Dedifferentiated amniotic fluid mesenchymal stem cell (primary cell): ENCODE results near the gene PCDHGB2.
"Not testable (repeated sequence)": the region's sequence is repeated elsewhere in the genome, so short reads cannot be mapped to it uniquely, and the experiment has no call there.

Experiments
- DNase-seq: peaks from one replicate; pipeline ENCODE4 v3.0.0-alpha.2; 2016; ENCODE audit errors: extremely low spot score

Gene PCDHGB2

DNA sequence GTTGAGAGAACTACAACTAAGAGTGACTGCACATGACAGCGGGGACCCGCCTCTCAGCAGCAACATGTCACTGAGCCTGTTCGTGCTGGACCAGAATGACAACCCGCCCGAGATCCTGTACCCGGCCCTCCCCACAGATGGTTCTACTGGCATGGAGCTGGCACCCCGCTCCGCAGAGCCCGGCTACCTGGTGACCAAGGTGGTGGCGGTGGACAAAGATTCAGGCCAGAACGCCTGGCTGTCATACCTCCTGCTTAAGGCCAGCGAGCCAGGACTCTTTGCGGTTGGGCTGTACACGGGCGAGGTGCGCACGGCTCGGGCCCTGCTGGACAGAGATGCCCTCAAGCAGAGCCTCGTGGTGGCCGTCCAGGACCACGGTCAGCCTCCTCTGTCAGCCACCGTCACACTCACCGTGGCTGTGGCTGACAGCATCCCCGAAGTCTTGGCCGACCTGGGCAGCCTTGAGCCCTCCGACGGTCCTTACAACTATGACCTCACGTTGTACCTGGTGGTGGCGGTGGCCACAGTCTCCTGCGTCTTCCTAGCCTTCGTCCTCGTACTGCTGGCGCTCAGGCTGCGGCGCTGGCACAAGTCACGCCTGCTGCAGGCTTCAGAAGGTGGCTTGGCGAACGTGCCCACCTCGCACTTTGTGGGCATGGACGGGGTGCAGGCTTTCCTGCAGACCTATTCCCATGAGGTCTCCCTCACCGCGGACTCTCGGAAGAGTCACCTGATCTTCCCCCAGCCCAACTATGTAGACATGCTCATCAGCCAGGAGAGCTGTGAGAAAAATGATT is 24.9 kb downstream of the PCDHGB2 start:
- no peak for DNase-seq

DNA sequence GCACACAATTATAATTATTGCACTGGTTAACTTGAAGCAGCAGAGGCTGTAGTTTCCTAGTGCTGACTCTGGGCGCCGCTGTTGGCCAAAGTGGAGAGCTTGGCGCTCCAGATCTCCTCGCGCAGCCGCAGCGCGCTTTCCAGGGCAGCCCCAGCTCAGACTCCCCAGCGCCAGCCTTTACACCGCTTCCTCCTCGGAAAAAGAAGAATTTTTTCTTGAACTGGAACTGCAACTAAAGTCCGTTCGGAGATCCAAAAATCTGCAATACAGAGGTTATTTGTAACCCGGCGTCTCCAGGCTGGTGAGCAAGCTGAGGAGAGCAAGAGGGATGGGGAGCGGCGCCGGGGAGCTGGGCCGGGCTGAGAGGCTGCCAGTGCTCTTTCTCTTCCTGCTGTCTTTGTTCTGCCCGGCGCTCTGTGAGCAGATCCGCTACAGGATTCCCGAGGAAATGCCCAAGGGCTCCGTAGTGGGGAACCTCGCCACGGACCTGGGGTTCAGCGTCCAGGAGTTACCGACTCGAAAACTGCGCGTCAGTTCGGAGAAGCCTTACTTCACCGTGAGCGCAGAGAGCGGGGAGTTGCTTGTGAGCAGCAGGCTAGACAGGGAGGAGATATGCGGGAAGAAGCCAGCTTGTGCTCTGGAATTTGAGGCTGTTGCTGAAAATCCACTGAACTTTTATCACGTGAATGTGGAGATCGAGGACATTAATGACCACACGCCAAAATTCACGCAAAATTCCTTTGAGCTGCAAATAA is 27.9 kb downstream of the PCDHGB2 start, which contains the start of gene PCDHGB4:
PCDHGB4 (plus strand) TSS at position 142 of the 755 bp plus-strand sequence; CDS start at position 329, 187 bp downstream.
- DNase-seq, result not testable (repeated sequence)

- DNase-seq, result no peak
Observed at GRCh38 chr5:141388661-141389060, 28.9 kb downstream of the PCDHGB2 start.

GRCh38 chr5:141389153-141390042 is 29.6 kb downstream of the PCDHGB2 start:
- no peak for DNase-seq

DNA sequence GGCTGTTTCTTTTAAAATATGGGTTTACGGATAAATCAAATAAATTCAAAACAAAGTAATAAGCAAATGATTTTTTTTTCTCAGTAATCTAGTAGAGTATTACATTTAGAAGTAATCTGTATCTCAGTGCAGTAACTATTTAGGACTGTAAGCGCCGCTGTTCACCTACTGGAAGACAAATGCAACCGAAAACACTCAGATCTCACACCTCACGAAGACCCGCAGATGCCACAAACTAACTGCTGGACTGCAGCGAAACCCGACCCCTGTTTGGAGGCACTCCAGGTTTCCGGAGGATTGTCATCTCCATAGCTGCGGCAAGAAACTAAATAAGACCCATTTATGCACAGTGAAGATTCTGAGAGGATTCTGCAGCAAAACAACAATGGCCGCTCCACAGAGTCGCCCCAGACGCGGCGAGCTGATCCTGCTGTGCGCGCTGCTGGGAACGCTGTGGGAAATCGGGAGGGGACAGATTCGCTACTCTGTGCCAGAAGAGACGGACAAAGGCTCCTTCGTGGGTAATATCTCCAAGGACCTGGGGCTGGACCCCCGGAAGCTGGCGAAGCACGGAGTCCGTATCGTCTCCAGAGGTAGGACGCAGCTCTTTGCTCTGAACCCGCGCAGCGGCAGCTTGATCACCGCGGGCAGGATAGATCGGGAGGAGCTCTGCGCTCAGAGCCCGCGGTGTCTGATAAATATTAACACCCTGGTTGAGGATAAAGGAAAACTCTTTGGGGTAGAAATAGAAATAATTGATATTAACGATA is 32.8 kb downstream of the PCDHGB2 start, which contains the start of gene PCDHGA8:
PCDHGA8 (plus strand) TSS at position 205 of the 770 bp plus-strand sequence; CDS start at position 386, 181 bp downstream.
- DNase-seq, result no peak

DNA sequence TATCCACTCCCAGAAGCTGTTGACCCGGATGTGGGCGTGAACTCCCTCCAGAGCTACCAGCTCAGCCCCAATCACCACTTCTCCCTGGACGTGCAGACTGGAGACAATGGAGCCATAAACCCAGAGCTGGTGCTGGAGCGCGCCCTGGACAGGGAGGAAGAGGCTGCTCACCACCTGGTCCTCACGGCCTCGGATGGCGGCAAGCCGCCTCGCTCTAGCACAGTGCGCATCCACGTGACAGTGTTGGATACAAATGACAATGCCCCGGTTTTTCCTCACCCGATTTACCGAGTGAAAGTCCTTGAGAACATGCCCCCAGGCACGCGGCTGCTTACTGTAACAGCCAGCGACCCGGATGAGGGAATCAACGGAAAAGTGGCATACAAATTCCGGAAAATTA is 33.5 kb downstream of the PCDHGB2 start:
- DNase-seq, result no peak

DNA sequence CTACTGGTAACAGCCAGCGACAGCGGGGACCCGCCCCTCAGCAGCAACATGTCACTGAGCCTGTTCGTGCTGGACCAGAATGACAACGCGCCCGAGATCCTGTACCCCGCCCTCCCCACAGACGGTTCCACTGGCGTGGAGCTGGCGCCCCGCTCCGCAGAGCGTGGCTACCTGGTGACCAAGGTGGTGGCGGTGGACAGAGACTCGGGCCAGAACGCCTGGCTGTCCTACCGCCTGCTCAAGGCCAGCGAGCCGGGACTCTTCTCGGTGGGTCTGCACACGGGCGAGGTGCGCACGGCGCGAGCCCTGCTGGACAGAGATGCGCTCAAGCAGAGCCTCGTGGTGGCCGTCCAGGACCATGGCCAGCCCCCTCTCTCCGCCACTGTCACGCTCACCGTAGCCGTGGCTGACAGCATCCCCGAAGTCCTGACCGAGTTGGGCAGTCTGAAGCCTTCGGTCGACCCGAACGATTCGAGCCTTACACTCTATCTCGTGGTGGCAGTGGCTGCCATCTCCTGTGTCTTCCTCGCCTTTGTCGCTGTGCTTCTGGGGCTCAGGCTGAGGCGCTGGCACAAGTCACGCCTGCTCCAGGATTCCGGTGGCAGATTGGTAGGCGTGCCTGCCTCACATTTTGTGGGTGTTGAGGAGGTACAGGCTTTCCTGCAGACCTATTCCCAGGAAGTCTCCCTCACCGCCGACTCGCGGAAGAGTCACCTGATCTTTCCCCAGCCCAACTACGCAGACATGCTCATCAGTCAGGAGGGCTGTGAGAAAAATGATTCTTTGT is 34.8 kb downstream of the PCDHGB2 start:
- DNase-seq, result not testable (repeated sequence)

GRCh38 chr5:141397756-141398551 is 38.2 kb downstream of the PCDHGB2 start, which contains the start of gene PCDHGB5:
Gene PCDHGB5 (plus strand): TSS chr5:141397947. CDS start chr5:141398128, 181 bp downstream.
- DNase-seq, result not testable (repeated sequence)

GRCh38 chr5:141398608-141399007 is 38.8 kb downstream of the PCDHGB2 start:
- no peak for DNase-seq

- no peak for DNase-seq
Observed at GRCh38 chr5:141399555-141400258, 39.9 kb downstream of the PCDHGB2 start.

DNA sequence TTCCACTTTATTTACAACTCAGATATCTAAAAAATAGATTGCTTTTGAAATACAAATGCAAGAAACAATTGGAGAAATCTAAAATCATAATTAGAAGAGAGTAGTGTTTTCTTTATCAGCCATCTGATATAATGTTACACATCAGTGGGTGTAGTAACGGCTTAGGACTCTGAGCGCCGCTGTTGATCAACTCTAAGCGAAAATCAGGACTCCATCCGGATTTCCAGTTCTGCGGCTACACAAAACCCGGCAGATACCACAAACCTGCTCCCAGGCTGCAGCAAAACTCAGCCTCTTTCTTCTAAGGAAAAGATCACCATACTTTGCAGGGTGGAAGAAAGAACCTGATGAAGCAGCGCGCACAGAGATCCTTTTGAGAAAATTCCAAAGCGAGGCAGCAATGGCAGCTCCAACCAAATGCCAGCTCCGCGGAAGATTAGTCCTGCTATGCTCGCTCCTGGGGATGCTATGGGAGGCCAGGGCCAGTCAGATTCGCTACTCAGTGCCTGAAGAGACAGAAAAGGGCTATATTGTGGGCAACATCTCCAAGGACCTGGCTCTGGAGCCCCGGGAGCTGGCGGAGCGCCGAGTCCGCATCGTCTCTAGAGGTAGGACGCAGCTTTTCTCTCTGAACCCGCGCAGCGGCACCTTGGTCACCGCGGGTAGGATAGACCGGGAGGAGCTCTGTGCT is 42.9 kb downstream of the PCDHGB2 start, which contains the start of gene PCDHGA9:
PCDHGA9 (plus strand) TSS at position 226 of the 691 bp plus-strand sequence; CDS start at position 401, 175 bp downstream.
- DNase-seq, result no peak

DNA sequence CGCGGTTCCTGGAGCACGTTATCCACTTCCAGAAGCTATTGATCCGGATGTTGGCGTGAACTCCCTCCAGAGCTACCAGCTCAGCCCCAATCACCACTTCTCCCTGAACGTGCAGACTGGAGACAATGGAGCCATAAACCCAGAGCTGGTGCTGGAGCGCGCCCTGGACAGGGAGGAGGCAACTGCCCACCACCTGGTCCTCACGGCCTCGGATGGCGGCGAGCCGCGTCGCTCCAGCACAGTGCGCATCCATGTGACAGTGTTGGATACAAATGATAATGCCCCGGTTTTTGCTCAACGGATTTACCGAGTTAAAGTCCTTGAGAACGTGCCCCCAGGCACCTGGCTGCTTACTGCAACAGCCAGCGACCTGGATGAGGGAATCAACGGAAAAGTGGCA is 43.6 kb downstream of the PCDHGB2 start:
- no peak for DNase-seq

- DNase-seq, result not testable (repeated sequence)
Observed at GRCh38 chr5:141407790-141408505, 48.2 kb downstream of the PCDHGB2 start, which contains the start of gene PCDHGB6. Gene PCDHGB6 (plus strand): TSS chr5:141408021. CDS start chr5:141408203, 182 bp downstream.

GRCh38 chr5:141409598-141410306 is 50.0 kb downstream of the PCDHGB2 start:
- DNase-seq, result no peak

DNA sequence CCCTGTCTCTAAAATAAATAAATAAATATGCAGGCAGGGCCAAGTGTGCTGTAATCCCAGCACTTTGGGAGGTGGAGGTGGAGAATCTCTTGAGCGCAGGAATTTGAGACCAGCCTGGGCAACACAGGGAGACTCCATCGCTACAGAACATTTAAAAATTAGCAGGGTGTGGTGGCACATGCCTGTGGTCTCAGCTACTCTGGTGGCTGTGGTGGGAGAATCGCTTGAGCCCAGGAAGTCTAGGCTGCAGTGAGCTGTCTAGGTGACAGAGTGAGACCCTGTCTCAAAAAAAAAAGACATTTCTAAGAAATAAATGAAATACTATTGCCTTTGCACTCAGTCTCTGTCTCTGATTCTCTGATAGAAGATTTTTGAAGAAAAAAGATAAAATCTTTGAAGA is 51.8 kb downstream of the PCDHGB2 start:
- DNase-seq, result no peak
